Suppressor macrophage treated with lipopolysaccharide for 4 hours (primary cell): ENCODE measurements around the gene DNHD1.

Experiments
- DNase-seq: peaks from one replicate; pipeline ENCODE4 v3.0.0-alpha.2; 2020

DNHD1 gene

GRCh38 chr11:6531267-6531752 is 34.2 kb downstream of the DNHD1 start:
- DNase-seq: peak; percentile 58

- no peak for DNase-seq
Measured at GRCh38 chr11:6538456-6538855, 41.4 kb downstream of the DNHD1 start.

GRCh38 chr11:6538945-6539344 is 41.9 kb downstream of the DNHD1 start:
- DNase-seq: no peak

- no peak for DNase-seq
Measured at GRCh38 chr11:6539748-6540268, 42.7 kb downstream of the DNHD1 start.

GRCh38 chr11:6541356-6541755 is 44.3 kb downstream of the DNHD1 start:
- no peak for DNase-seq

GRCh38 chr11:6542727-6543126 is 45.6 kb downstream of the DNHD1 start:
- DNase-seq: no peak

- DNase-seq: no peak
Measured at GRCh38 chr11:6544921-6545850, 48.1 kb downstream of the DNHD1 start.

- no peak for DNase-seq
Measured at GRCh38 chr11:6545917-6546605, 49.0 kb downstream of the DNHD1 start.

GRCh38 chr11:6546735-6547134 is 49.7 kb downstream of the DNHD1 start:
- DNase-seq: no peak

GRCh38 chr11:6547177-6547576 is 50.1 kb downstream of the DNHD1 start:
- DNase-seq: no peak

GRCh38 chr11:6548121-6548520 is 51.0 kb downstream of the DNHD1 start:
- DNase-seq: no peak

- DNase-seq: no peak
Measured at GRCh38 chr11:6548641-6549040, 51.6 kb downstream of the DNHD1 start.

GRCh38 chr11:6553634-6554033 is 56.6 kb downstream of the DNHD1 start:
- DNase-seq: no peak

- no peak for DNase-seq
Measured at GRCh38 chr11:6554828-6555706, 58.0 kb downstream of the DNHD1 start.

GRCh38 chr11:6556139-6556949 is 59.3 kb downstream of the DNHD1 start:
- DNase-seq: no peak

- no peak for DNase-seq
Measured at GRCh38 chr11:6557063-6557462, 60.0 kb downstream of the DNHD1 start.

GRCh38 chr11:6557761-6558674 is 60.9 kb downstream of the DNHD1 start:
- no peak for DNase-seq

- no peak for DNase-seq
Measured at GRCh38 chr11:6559369-6559768, 62.3 kb downstream of the DNHD1 start.

GRCh38 chr11:6561288-6561687 is 64.2 kb downstream of the DNHD1 start:
- no peak for DNase-seq

- DNase-seq: no peak
Measured at GRCh38 chr11:6563121-6563619, 66.1 kb downstream of the DNHD1 start.

GRCh38 chr11:6563667-6564066 is 66.6 kb downstream of the DNHD1 start:
- DNase-seq: no peak
